Adrenal gland (tissue), 5 donors: Measurements from ENCODE around the gene CHD1.

ENCODE experiments used
- CTCF ChIP-seq, 6 experiments: fragments of 450-650 bp in 4 of 6; fragments of 200-600 bp in 2 of 6; sonication (generic) in 1 of 6; IDR thresholded peaks; 1 replicate in 5 of 6; 2 replicates in 1 of 6; pipeline versions ENCODE4 v1.5.1 to v1.8.0; 2016 to 2021; ENCODE audit warnings: antibody characterized with exemption in 6 of 6, mild to moderate bottlenecking in 2 of 6, moderate library complexity in 1 of 6
- POLR2A ChIP-seq, 2 donors: fragments of 450-650 bp; IDR thresholded peaks; one replicate each; pipeline ENCODE4 v1.6.1; 2017; ENCODE audit warnings: antibody characterized with exemption in 2 of 2, mild to moderate bottlenecking in 2 of 2, moderate library complexity in 1 of 2
- donor health status: DM: no; HTN: no; CAD: no.

DNA sequence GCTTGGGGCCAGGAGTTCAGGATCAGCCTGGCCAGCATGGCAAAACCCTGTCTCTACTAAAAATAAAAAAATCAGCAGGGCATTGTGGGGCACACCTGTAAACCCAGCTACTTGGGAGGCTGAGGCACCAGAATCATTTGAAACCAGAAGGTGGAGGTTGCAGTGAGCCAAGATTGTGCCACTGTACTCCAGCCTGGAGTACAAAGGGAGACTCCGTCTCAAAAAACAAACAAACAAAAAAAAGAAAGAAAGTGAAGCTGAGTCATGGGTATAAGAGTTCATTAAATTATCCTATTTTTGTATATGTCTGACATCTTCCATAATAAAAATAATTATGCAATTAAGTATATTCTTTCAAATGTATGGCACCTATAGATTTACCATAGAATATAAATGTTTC lies 37.2 kb downstream of the CHD1 start:
- TF ChIP-seq CTCF (IDR thresholded peaks at IDR 0.05) = no peak
- no peak for TF ChIP-seq POLR2A (IDR thresholded peaks at IDR 0.05)
